ENCODE data around the gene CALHM2. TPM values are rescaled to one million over a fixed set of nuclear protein-coding genes. Genes with fewer than 3 reads are reported as not detected.

The CALHM2 gene
- total RNA-seq, 4 donors from 2014 or later: 5.0 to 40.1 (median 9.3) TPM

DNA sequence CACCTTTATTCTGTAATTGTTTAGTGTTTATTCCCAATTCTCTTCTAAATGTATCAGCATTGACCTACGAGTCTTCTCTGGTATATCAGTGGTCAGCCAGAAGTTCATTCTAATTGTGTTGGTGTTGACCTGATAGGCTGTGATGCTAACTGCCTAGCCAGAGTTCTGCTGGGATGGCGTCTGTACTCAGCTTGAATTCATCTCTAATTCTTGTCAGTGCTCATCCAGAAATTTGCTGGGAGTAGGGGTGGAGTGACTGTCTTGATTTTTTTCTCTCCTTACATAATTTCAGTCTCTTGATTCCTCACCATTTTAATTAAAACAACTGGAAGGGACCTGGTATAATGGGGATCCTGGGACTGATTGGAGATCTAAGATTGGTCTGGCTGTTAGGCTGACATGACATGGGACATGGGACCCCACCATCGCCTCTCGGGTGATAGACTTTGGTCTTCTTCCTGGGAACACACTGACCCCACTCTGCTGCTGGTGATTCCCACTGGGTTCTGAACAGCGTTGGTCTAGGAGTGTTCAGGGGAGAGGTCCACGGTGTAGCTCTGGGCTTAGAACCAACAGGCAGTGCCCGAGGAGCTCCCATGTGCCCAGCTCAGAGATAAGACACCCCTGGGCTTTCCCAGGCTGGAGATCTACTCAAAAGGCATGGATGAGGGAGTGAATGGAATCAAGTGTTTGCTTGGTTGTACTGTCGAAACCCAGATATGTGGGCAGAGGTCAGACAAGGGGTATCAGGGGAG is 45.2 kb upstream of the CALHM2 start:
- Histone ChIP-seq H3K27ac (no peak overlapping the region), H3K4me1 (peaks cover 9 to 24% (median 14%) of the 10 kb centered on the region in 3 donors), H3K4me3 (no peak overlapping the region), H3K9me3 (no peaks in the 10 kb centered on the region), H3K27me3 (peaks cover 0 to 92% (median 10%) of the 10 kb centered on the region in 4 donors), H3K36me3 (no peaks in the 10 kb centered on the region)
- DNase-seq: no peak
- TF ChIP-seq POLR2A (IDR thresholded peaks at IDR 0.05): no peak
- TF ChIP-seq, protein P1, sequence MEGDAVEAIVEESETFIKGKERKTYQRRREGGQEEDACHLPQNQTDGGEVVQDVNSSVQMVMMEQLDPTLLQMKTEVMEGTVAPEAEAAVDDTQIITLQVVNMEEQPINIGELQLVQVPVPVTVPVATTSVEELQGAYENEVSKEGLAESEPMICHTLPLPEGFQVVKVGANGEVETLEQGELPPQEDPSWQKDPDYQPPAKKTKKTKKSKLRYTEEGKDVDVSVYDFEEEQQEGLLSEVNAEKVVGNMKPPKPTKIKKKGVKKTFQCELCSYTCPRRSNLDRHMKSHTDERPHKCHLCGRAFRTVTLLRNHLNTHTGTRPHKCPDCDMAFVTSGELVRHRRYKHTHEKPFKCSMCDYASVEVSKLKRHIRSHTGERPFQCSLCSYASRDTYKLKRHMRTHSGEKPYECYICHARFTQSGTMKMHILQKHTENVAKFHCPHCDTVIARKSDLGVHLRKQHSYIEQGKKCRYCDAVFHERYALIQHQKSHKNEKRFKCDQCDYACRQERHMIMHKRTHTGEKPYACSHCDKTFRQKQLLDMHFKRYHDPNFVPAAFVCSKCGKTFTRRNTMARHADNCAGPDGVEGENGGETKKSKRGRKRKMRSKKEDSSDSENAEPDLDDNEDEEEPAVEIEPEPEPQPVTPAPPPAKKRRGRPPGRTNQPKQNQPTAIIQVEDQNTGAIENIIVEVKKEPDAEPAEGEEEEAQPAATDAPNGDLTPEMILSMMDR (IDR thresholded peaks at IDR 0.05): no peak
- intact Hi-C loops (cut with DNase I): no loop called here
- 66 to 91% methylated on average over 6 to 7 of the region's 8 CpGs for WGBS, 2 donors

GRCh38 chr10:103495321-103495720 is 43.2 kb upstream of the CALHM2 start:
- DNase-seq: no peak
- peaks cover 0 to 93% (median 10%) of the 10 kb centered on the region in 4 donors for H3K27me3 ChIP-seq
- intact Hi-C loops (cut with DNase I): no loop called here
- H3K36me3 ChIP-seq: no peaks in the 10 kb centered on the region
- peaks cover 9 to 28% (median 14%) of the 10 kb centered on the region in 3 donors for H3K4me1 ChIP-seq
- TF ChIP-seq POLR2A (IDR thresholded peaks at IDR 0.05): no peak
- TF ChIP-seq, protein P1 (IDR thresholded peaks at IDR 0.05): no peak
- WGBS, 2 donors: 90 to 100% methylated on average over 1 to 3 of the region's 3 CpGs
- no peaks in the 10 kb centered on the region for H3K9me3 ChIP-seq
- H3K4me3 ChIP-seq: no peak overlapping the region
- H3K27ac ChIP-seq: no peak overlapping the region

GRCh38 chr10:103493916-103494877 is 42.0 kb upstream of the CALHM2 start:
- DNase-seq: no peak
- Histone ChIP-seq H3K27ac (no peak overlapping the region), H3K27me3 (peaks cover 0 to 82% (median 10%) of the 10 kb centered on the region in 4 donors), H3K9me3 (no peaks in the 10 kb centered on the region), H3K4me1 (peaks cover 9 to 28% (median 14%) of the 10 kb centered on the region in 3 donors), H3K36me3 (no peaks in the 10 kb centered on the region), H3K4me3 (peak overlapping the region; percentile 33 to 79 (median 50))
- no peak for TF ChIP-seq POLR2A (IDR thresholded peaks at IDR 0.05)
- TF ChIP-seq, protein P1 (IDR thresholded peaks at IDR 0.05): no peak
- 11 to 45% methylated on average over 5 to 7 of the region's 92 CpGs for WGBS, 2 donors
- intact Hi-C loops (cut with DNase I): no loop called here

GRCh38 chr10:103493362-103493915 is 41.3 kb upstream of the CALHM2 start, which contains the start of gene NEURL1:
NEURL1 (plus strand) TSS chr10:103493705; CDS start chr10:103494388, 683 bp downstream.
- Histone ChIP-seq H3K27ac (no peak within 1 kb of the TSS), H3K27me3 (peaks cover 0 to 76% (median 10%) of the 10 kb centered on the region in 4 donors), H3K9me3 (no peaks in the 10 kb centered on the region), H3K36me3 (no peaks in the 10 kb centered on the region), H3K4me3 (peak within 1 kb of the TSS; percentile 33 to 79 (median 50)), H3K4me1 (peaks cover 9 to 28% (median 14%) of the 10 kb centered on the region in 3 donors)
- intact Hi-C loops (cut with DNase I): no loop called here
- WGBS, 2 donors: 6% methylated on average over 14 of the region's 65 CpGs; no CpG with 5 or more reads in 1 of the 2 donors
- no peak for TF ChIP-seq POLR2A (IDR thresholded peaks at IDR 0.05)
- TF ChIP-seq, protein P1 (IDR thresholded peaks at IDR 0.05): no peak
- DNase-seq: no peak

Measured in esophagus squamous epithelium (tissue), 5 donors.